ENCODE results near the gene GSE1. TPM values are rescaled to one million over a fixed set of nuclear protein-coding genes. Genes with fewer than 3 reads are reported as not detected.

The GSE1 gene
- total RNA-seq, 1 experiment from 2014 or later, result 31.1 TPM

GRCh38 chr16:85612191-85612800 is 826 bp upstream of the GSE1 start:
- no peaks in the 10 kb centered on the region for H3K27me3 ChIP-seq
- no peaks in the 10 kb centered on the region for H3K36me3 ChIP-seq
- no peaks in the 10 kb centered on the region for H3K9me3 ChIP-seq (replicated peaks)
- H3K27ac ChIP-seq, result peak overlapping the region; percentile 81
- peak overlapping the region; percentile 64 for H3K4me3 ChIP-seq
- peak; percentile 80 to 86 for DNase-seq
- H3K4me1 ChIP-seq, result peaks cover 19% of the 10 kb centered on the region

GRCh38 chr16:85613604-85614337 is 649 bp downstream of the GSE1 start:
- no peaks in the 10 kb centered on the region for H3K27me3 ChIP-seq
- H3K4me3 ChIP-seq, result peak overlapping the region; percentile 64
- H3K36me3 ChIP-seq, result no peaks in the 10 kb centered on the region
- no peaks in the 10 kb centered on the region for H3K9me3 ChIP-seq (replicated peaks)
- peaks cover 13% of the 10 kb centered on the region for H3K4me1 ChIP-seq
- peak; percentile 36 to 47 for DNase-seq
- H3K27ac ChIP-seq, result no peak overlapping the region

GRCh38 chr16:85614338-85615013 is 1.4 kb downstream of the GSE1 start:
- H3K4me3 ChIP-seq, result peak overlapping the region; percentile 64
- DNase-seq, result no peak
- no peaks in the 10 kb centered on the region for H3K9me3 ChIP-seq (replicated peaks)
- H3K36me3 ChIP-seq, result no peaks in the 10 kb centered on the region
- no peaks in the 10 kb centered on the region for H3K27me3 ChIP-seq
- H3K27ac ChIP-seq, result no peak overlapping the region
- peaks cover 14% of the 10 kb centered on the region for H3K4me1 ChIP-seq

- H3K36me3 ChIP-seq, result no peaks in the 10 kb centered on the region
- no peaks in the 10 kb centered on the region for H3K27me3 ChIP-seq
- H3K9me3 ChIP-seq (replicated peaks), result no peaks in the 10 kb centered on the region
- no peak overlapping the region for H3K4me3 ChIP-seq
- no peak for DNase-seq
- H3K27ac ChIP-seq, result no peak overlapping the region
- peaks cover 14% of the 10 kb centered on the region for H3K4me1 ChIP-seq
These were observed 2.1 kb downstream of the GSE1 start for GRCh38 chr16:85615014-85615851.

- peaks cover 9% of the 10 kb centered on the region for H3K4me1 ChIP-seq
- H3K9me3 ChIP-seq (replicated peaks), result no peaks in the 10 kb centered on the region
- no peaks in the 10 kb centered on the region for H3K27me3 ChIP-seq
- DNase-seq, result peak; percentile 84 to 89
- no peak overlapping the region for H3K4me3 ChIP-seq
- no peak overlapping the region for H3K27ac ChIP-seq
- no peaks in the 10 kb centered on the region for H3K36me3 ChIP-seq
These were observed 2.9 kb downstream of the GSE1 start for GRCh38 chr16:85615852-85616606.

GRCh38 chr16:85616607-85617321 is 3.6 kb downstream of the GSE1 start:
- DNase-seq, result no peak
- Histone ChIP-seq H3K36me3 (no peaks in the 10 kb centered on the region), H3K9me3 (replicated peaks) (no peaks in the 10 kb centered on the region), H3K27ac (no peak overlapping the region), H3K4me1 (peaks cover 9% of the 10 kb centered on the region), H3K4me3 (no peak overlapping the region), H3K27me3 (no peaks in the 10 kb centered on the region)

- H3K4me1 ChIP-seq, result peaks cover 9% of the 10 kb centered on the region
These were observed 4.8 kb downstream of the GSE1 start for GRCh38 chr16:85617948-85618347.

GRCh38 chr16:85618521-85618920 is 5.4 kb downstream of the GSE1 start:
- Histone ChIP-seq H3K36me3 (no peaks in the 10 kb centered on the region), H3K9me3 (replicated peaks) (no peaks in the 10 kb centered on the region), H3K27me3 (no peaks in the 10 kb centered on the region), H3K27ac (no peak overlapping the region), H3K4me3 (no peak overlapping the region), H3K4me1 (peaks cover 9% of the 10 kb centered on the region)
- DNase-seq, result no peak

More at GRCh38 chr16:85617948-85618347, 4.8 kb downstream of the GSE1 start:
- H3K9me3 ChIP-seq (replicated peaks), result no peaks in the 10 kb centered on the region
- H3K36me3 ChIP-seq, result no peaks in the 10 kb centered on the region
- DNase-seq, result no peak
- no peak overlapping the region for H3K4me3 ChIP-seq
- H3K27ac ChIP-seq, result no peak overlapping the region
- no peaks in the 10 kb centered on the region for H3K27me3 ChIP-seq

- H3K4me1 ChIP-seq, result peaks cover 9% of the 10 kb centered on the region
- H3K9me3 ChIP-seq (replicated peaks), result no peaks in the 10 kb centered on the region
- no peak overlapping the region for H3K4me3 ChIP-seq
- no peak overlapping the region for H3K27ac ChIP-seq
- no peaks in the 10 kb centered on the region for H3K27me3 ChIP-seq
- H3K36me3 ChIP-seq, result no peaks in the 10 kb centered on the region
- peak; percentile 26 to 48 for DNase-seq
These were observed 6.2 kb downstream of the GSE1 start for GRCh38 chr16:85619101-85619891.

GRCh38 chr16:85620374-85620773 is 7.3 kb downstream of the GSE1 start:
- H3K4me1 ChIP-seq, result peaks cover 8% of the 10 kb centered on the region
- no peak for DNase-seq
- no peaks in the 10 kb centered on the region for H3K36me3 ChIP-seq
- H3K27ac ChIP-seq, result no peak overlapping the region
- H3K27me3 ChIP-seq, result no peaks in the 10 kb centered on the region
- H3K9me3 ChIP-seq (replicated peaks), result no peaks in the 10 kb centered on the region
- no peak overlapping the region for H3K4me3 ChIP-seq

GRCh38 chr16:85621698-85622428 is 8.7 kb downstream of the GSE1 start:
- H3K27me3 ChIP-seq, result no peaks in the 10 kb centered on the region
- no peaks in the 10 kb centered on the region for H3K36me3 ChIP-seq
- H3K9me3 ChIP-seq (replicated peaks), result no peaks in the 10 kb centered on the region
- no peak for DNase-seq
- peaks cover 3% of the 10 kb centered on the region; the same call in 1 of the 2 replicates for H3K4me1 ChIP-seq
- no peak overlapping the region for H3K4me3 ChIP-seq
- H3K27ac ChIP-seq, result no peak overlapping the region

GRCh38 chr16:85622683-85623082 is 9.6 kb downstream of the GSE1 start:
- H3K27ac ChIP-seq, result no peak overlapping the region
- no peak for DNase-seq

More at GRCh38 chr16:85622683-85623082, 9.6 kb downstream of the GSE1 start:
- no peaks in the 10 kb centered on the region for H3K36me3 ChIP-seq
- no peaks in the 10 kb centered on the region for H3K9me3 ChIP-seq (replicated peaks)
- no peak overlapping the region for H3K4me3 ChIP-seq
- peaks cover 3% of the 10 kb centered on the region; the same call in 1 of the 2 replicates for H3K4me1 ChIP-seq
- no peaks in the 10 kb centered on the region for H3K27me3 ChIP-seq
